ENCODE results near the gene LRRN3. TPM values are rescaled to one million over a fixed set of nuclear protein-coding genes. Genes with fewer than 3 reads are reported as not detected.

LRRN3 gene
- total and polyA plus RNA-seq, 4 donors = 0.42 to 13.7 (median 2.9) TPM

DNA sequence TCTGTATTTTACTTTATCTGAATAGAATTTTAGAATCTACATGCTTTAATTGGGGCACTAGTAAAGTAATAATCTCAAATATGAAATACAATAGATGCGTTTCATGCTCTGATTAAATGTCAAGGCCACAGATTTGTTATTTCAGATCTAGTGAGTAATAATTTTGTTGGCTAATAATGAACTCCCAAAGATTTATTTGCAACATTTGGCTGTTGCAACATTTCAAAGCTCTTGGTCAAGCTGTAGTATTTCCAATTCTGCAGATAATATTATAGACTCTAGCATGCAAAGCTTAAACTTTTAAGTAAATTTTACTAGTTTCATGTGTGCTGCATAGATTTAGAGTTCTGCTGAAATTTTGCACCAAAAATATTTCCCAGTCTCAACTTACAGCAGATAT, 16.7 kb downstream of the LRRN3 start:
- no peak for ATAC-seq (ENCODE audit: insufficient read depth, low FRiP score)
- WGBS, 2 donors = 69 to 77% methylated on average over 1 of the region's 1 CpG

DNA sequence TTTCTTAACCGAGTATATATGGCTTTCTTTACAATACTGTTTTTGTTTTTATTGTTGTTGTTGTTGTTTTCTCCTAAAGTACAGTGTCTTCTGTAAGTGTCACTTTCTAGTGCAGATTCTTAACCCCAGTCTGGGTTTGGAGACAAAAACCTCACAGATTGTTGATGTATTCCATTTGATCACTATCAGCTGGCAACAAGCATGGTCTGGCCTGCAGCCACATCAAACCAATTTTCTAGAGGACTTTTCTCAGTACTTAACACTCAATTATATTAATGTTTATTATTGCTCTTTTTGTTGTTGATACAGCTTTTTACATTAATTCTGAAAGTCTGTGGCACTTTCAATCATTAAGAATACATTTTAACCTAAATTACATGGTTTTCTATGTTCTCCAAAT, 17.1 kb downstream of the LRRN3 start:
- no peaks in the 10 kb centered on the region for H3K36me3 ChIP-seq (ENCODE audit: control insufficient read depth in 4 of 4, insufficient read depth in 4 of 4, low read length in 4 of 4)
- no peak overlapping the region for H3K9ac ChIP-seq (ENCODE audit: insufficient read depth in 1 of 2, low read length in 2 of 2)
- ATAC-seq (ENCODE audit: insufficient read depth, low FRiP score) (no peak), DNase-seq (peak; percentile 42 to 74 (median 70))
- H3K4me3 ChIP-seq = no peak overlapping the region
- 83 to 84% methylated on average over 1 of the region's 1 CpG for WGBS, 2 donors
- no peak overlapping the region for H3K27ac ChIP-seq (ENCODE audit: low read depth in 1 of 2, low read length in 1 of 2)
- no peaks in the 10 kb centered on the region for H3K27me3 ChIP-seq (ENCODE audit: control insufficient read depth in 3 of 3, insufficient read depth in 3 of 3, low read length in 2 of 3)
- TF ChIP-seq, protein P1, sequence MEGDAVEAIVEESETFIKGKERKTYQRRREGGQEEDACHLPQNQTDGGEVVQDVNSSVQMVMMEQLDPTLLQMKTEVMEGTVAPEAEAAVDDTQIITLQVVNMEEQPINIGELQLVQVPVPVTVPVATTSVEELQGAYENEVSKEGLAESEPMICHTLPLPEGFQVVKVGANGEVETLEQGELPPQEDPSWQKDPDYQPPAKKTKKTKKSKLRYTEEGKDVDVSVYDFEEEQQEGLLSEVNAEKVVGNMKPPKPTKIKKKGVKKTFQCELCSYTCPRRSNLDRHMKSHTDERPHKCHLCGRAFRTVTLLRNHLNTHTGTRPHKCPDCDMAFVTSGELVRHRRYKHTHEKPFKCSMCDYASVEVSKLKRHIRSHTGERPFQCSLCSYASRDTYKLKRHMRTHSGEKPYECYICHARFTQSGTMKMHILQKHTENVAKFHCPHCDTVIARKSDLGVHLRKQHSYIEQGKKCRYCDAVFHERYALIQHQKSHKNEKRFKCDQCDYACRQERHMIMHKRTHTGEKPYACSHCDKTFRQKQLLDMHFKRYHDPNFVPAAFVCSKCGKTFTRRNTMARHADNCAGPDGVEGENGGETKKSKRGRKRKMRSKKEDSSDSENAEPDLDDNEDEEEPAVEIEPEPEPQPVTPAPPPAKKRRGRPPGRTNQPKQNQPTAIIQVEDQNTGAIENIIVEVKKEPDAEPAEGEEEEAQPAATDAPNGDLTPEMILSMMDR (IDR thresholded peaks at IDR 0.05; ENCODE audit: control extremely low read depth, extremely low read depth) = no peak
- H3K9me3 ChIP-seq (ENCODE audit: control insufficient read depth in 4 of 4, insufficient read depth in 3 of 4, low read length in 3 of 4) = no peaks in the 10 kb centered on the region
- peaks cover 0 to 46% (median 7%) of the 10 kb centered on the region in 5 donors for H3K4me1 ChIP-seq (ENCODE audit: control insufficient read depth in 5 of 5, insufficient read depth in 5 of 5, low read length in 5 of 5)

More for the DNA sequence above, 16.7 kb downstream of the LRRN3 start:
- H3K4me1 ChIP-seq (ENCODE audit: control insufficient read depth in 5 of 5, insufficient read depth in 5 of 5, low read length in 5 of 5) = peaks cover 0 to 42% (median 7%) of the 10 kb centered on the region in 5 donors
- DNase-seq = peak in 1 of 3 donors; percentile 75
- no peak overlapping the region for H3K27ac ChIP-seq (ENCODE audit: low read depth in 1 of 2, low read length in 1 of 2)
- TF ChIP-seq, protein P1 (IDR thresholded peaks at IDR 0.05; ENCODE audit: control extremely low read depth, extremely low read depth) = no peak
- H3K27me3 ChIP-seq (ENCODE audit: control insufficient read depth in 3 of 3, insufficient read depth in 3 of 3, low read length in 2 of 3) = no peaks in the 10 kb centered on the region
- no peaks in the 10 kb centered on the region for H3K9me3 ChIP-seq (ENCODE audit: control insufficient read depth in 4 of 4, insufficient read depth in 3 of 4, low read length in 3 of 4)
- no peak overlapping the region for H3K9ac ChIP-seq (ENCODE audit: insufficient read depth in 1 of 2, low read length in 2 of 2)
- H3K36me3 ChIP-seq (ENCODE audit: control insufficient read depth in 4 of 4, insufficient read depth in 4 of 4, low read length in 4 of 4) = no peaks in the 10 kb centered on the region
- no peak overlapping the region for H3K4me3 ChIP-seq

DNA sequence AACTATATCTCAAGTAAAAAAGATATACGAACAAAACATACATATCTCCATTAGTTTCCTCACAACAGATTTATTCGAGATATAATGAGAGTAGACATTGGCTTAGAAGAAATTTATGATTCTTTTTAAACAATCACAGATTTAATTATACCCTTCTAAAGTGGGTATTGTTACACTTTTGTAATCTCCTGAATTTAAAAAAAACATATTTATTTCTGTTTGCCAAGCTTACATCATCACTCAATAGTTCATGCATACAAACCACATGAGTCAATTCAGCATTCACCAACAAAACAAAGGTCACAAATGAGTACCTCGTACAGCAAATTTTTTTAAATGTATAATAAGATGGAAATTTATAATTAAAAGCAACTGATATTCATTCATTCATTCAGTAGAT, 17.6 kb downstream of the LRRN3 start:
- Histone ChIP-seq H3K9ac (ENCODE audit: insufficient read depth in 1 of 2, low read length in 2 of 2) (no peak overlapping the region), H3K36me3 (ENCODE audit: control insufficient read depth in 4 of 4, insufficient read depth in 4 of 4, low read length in 4 of 4) (no peaks in the 10 kb centered on the region), H3K27ac (ENCODE audit: low read depth in 1 of 2, low read length in 1 of 2) (no peak overlapping the region), H3K4me1 (ENCODE audit: control insufficient read depth in 5 of 5, insufficient read depth in 5 of 5, low read length in 5 of 5) (peaks cover 0 to 51% (median 7%) of the 10 kb centered on the region in 5 donors), H3K4me3 (no peak overlapping the region), H3K27me3 (ENCODE audit: control insufficient read depth in 3 of 3, insufficient read depth in 3 of 3, low read length in 2 of 3) (no peaks in the 10 kb centered on the region), H3K9me3 (ENCODE audit: control insufficient read depth in 4 of 4, insufficient read depth in 3 of 4, low read length in 3 of 4) (no peaks in the 10 kb centered on the region)
- TF ChIP-seq, protein P1 (IDR thresholded peaks at IDR 0.05; ENCODE audit: control extremely low read depth, extremely low read depth) = no peak
- DNase-seq (peak in 2 of 3 donors; percentile 69 to 71), ATAC-seq (ENCODE audit: insufficient read depth, low FRiP score) (no peak)
- WGBS, 2 donors = 80 to 88% methylated on average over 3 of the region's 3 CpGs

DNA sequence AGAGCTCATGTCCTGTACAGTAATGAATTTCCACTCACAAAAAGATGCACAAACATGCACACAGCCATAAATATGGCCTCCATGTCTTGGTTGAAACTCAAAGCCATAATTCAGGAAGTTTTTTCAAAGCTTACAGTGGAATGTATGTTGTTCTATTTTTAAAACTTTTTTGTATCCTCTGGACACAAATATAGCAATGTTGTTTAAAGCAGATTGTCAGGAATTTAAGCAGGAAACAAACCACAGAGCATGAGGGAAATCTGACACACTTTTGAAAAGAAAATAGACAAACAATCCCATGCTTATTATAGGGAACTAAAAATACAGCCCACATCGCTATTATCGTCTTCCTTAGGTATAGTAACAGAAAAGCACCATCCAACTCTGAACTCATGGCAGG, 21.5 kb downstream of the LRRN3 start:
- no peak overlapping the region for H3K27ac ChIP-seq (ENCODE audit: low read depth in 1 of 2, low read length in 1 of 2)
- no peak overlapping the region for H3K9ac ChIP-seq (ENCODE audit: insufficient read depth in 1 of 2, low read length in 2 of 2)
- TF ChIP-seq, protein P1 (IDR thresholded peaks at IDR 0.05; ENCODE audit: control extremely low read depth, extremely low read depth) = no peak
- H3K36me3 ChIP-seq (ENCODE audit: control insufficient read depth in 4 of 4, insufficient read depth in 4 of 4, low read length in 4 of 4) = no peaks in the 10 kb centered on the region
- no peaks in the 10 kb centered on the region for H3K27me3 ChIP-seq (ENCODE audit: control insufficient read depth in 3 of 3, insufficient read depth in 3 of 3, low read length in 2 of 3)
- H3K4me1 ChIP-seq (ENCODE audit: control insufficient read depth in 5 of 5, insufficient read depth in 5 of 5, low read length in 5 of 5) = peaks cover 0 to 31% (median 7%) of the 10 kb centered on the region in 5 donors
- ATAC-seq (ENCODE audit: insufficient read depth, low FRiP score) = no peak
- no peaks in the 10 kb centered on the region for H3K9me3 ChIP-seq (ENCODE audit: control insufficient read depth in 4 of 4, insufficient read depth in 3 of 4, low read length in 3 of 4)
- DNase-seq = no peak
- no peak overlapping the region for H3K4me3 ChIP-seq
- 51 to 77% methylated on average over 2 of the region's 2 CpGs for WGBS, 2 donors
